GM23338 (cell line): ENCODE data around the gene POFUT2. TPM values are rescaled to one million over a fixed set of nuclear protein-coding genes. Genes with fewer than 3 reads are reported as not detected.

Experiments used
- ATAC-seq: fragments of 200-7000 bp; cut with Tn5 transposase; 3 replicates; pipeline ENCODE4 v1.9.1; 2020
- DNase-seq: peaks from one replicate; pipeline ENCODE4 v3.0.0-alpha.2; 2015; ENCODE audit warnings: low spot score
- H2AFZ ChIP-seq: fragments of 200-600 bp; sonication (generic); 2 replicates; pipeline ENCODE4 v1.8.0; 2016; ENCODE audit warnings: antibody characterized with exemption, mild to moderate bottlenecking, moderate library complexity
- H3F3A ChIP-seq: fragments of 200-600 bp; sonication (generic); replicated peaks from 2 replicates; pipeline ENCODE4 v1.8.0; 2017; ENCODE audit warnings: antibody characterized with exemption, mixed run types, low read depth
- H3K27ac ChIP-seq: fragments of 200-600 bp; sonication (generic); 2 replicates; pipeline ENCODE4 v1.6.1; 2016; ENCODE audit warnings: low read depth
- H3K27me3 ChIP-seq: fragments of 200-600 bp; sonication (generic); 2 replicates; pipeline ENCODE4 v1.8.0; 2016; ENCODE audit warnings: mild to moderate bottlenecking, mixed run types, moderate library complexity; ENCODE audit not compliant: insufficient read depth
- H3K36me3 ChIP-seq: fragments of 200-600 bp; sonication (generic); 2 replicates; pipeline ENCODE4 v1.8.0; 2016; ENCODE audit warnings: mild to moderate bottlenecking; ENCODE audit not compliant: insufficient read depth
- H3K4me1 ChIP-seq: fragments of 200-600 bp; sonication (generic); 2 replicates; pipeline ENCODE4 v1.8.0; 2016; ENCODE audit warnings: mild to moderate bottlenecking, moderate library complexity; ENCODE audit not compliant: insufficient read depth
- H3K4me2 ChIP-seq: fragments of 200-600 bp; sonication (generic); 2 replicates; pipeline ENCODE4 v1.7.1; 2017; ENCODE audit warnings: mixed run types
- H3K4me3 ChIP-seq: fragments of 200-600 bp; sonication (generic); 2 replicates; pipeline ENCODE4 v1.6.1; 2016; ENCODE audit warnings: mixed run types
- H3K79me2 ChIP-seq: fragments of 200-600 bp; sonication (generic); replicated peaks from 2 replicates; pipeline ENCODE4 v1.8.0; 2017; ENCODE audit warnings: mild to moderate bottlenecking; ENCODE audit not compliant: insufficient read depth
- H3K9me2 ChIP-seq: fragments of 200-600 bp; sonication (generic); 2 replicates; pipeline ENCODE4 v1.8.0; 2017; ENCODE audit not compliant: insufficient read depth
- H4K20me1 ChIP-seq: fragments of 200-600 bp; sonication (generic); replicated peaks from 2 replicates; pipeline ENCODE4 v1.8.0; 2017; ENCODE audit warnings: mild to moderate bottlenecking; ENCODE audit not compliant: insufficient read depth
- H3K27ac Mint-ChIP-seq: 2 replicates; pipeline ENCODE4 v1.8.0; 2020; ENCODE audit warnings: inconsistent platforms, mild to moderate bottlenecking, moderate library complexity, mixed read lengths
- H3K27me3 Mint-ChIP-seq: 3 replicates; pipeline ENCODE4 v1.8.0; 2022; ENCODE audit warnings: low read depth, mild to moderate bottlenecking, moderate library complexity, mixed read lengths, inconsistent platforms; ENCODE audit not compliant: insufficient read depth, poor library complexity
- H3K36me3 Mint-ChIP-seq: 3 replicates; pipeline ENCODE4 v1.8.0; 2021; ENCODE audit warnings: low read depth, mild to moderate bottlenecking, inconsistent platforms, moderate library complexity, mixed read lengths
- H3K4me1 Mint-ChIP-seq: 3 replicates; pipeline ENCODE4 v1.8.0; 2020; ENCODE audit warnings: mild to moderate bottlenecking, inconsistent platforms, mixed read lengths
- H3K4me3 Mint-ChIP-seq: 3 replicates; pipeline ENCODE4 v1.8.0; 2021; ENCODE audit warnings: moderate library complexity, mild to moderate bottlenecking, inconsistent platforms, mixed read lengths
- H3K9me3 Mint-ChIP-seq: 3 replicates; pipeline ENCODE4 v1.8.0; 2020; ENCODE audit warnings: moderate library complexity, mild to moderate bottlenecking, inconsistent platforms, mixed read lengths
- ETS1 ChIP-seq: IDR thresholded peaks from 2 replicates; pipeline ENCODE4 v1.6.1; 2016; ENCODE audit warnings: antibody characterized with exemption
- EZH2 ChIP-seq: fragments of 200-600 bp; sonication (generic); IDR thresholded peaks from one replicate; pipeline ENCODE4 v1.8.0; 2017; ENCODE audit warnings: antibody characterized with exemption, mild to moderate bottlenecking, low read depth; ENCODE audit not compliant: unreplicated experiment
- EZH2phosphoT487 ChIP-seq: fragments of 200-600 bp; sonication (generic); IDR thresholded peaks from one replicate; pipeline ENCODE4 v1.8.1; 2018; ENCODE audit warnings: antibody characterized with exemption; ENCODE audit not compliant: unreplicated experiment
- JUNB ChIP-seq: IDR thresholded peaks from one replicate; pipeline ENCODE4 v1.6.1; 2016; ENCODE audit warnings: antibody characterized with exemption; ENCODE audit not compliant: unreplicated experiment
- STAT1 ChIP-seq: IDR thresholded peaks from one replicate; pipeline ENCODE4 v1.6.1; 2016; ENCODE audit warnings: antibody characterized with exemption; ENCODE audit not compliant: unreplicated experiment
- ZNF114 ChIP-seq: fragments of 250-450 bp; sonication (Bioruptor Pico); IDR thresholded peaks from 2 replicates; pipeline ENCODE4 v1.5.0; 2020; ENCODE audit warnings: mild to moderate bottlenecking, moderate library complexity
- ZNF331 ChIP-seq: fragments of 250-450 bp; sonication (Bioruptor Pico); IDR thresholded peaks from 2 replicates; pipeline ENCODE4 v1.5.0; 2020; ENCODE audit warnings: low read depth, mild to moderate bottlenecking, moderate library complexity
- polyA plus RNA-seq: library from polyadenylated mRNA; unstranded; fragments of >200 nt; fragmentation: Nextera tagmentation; extraction: Ambion mirVana; gene quantifications from 2 replicates; pipeline ENCODE4 v1.2.1, GENCODE V29; 2016
- total RNA-seq: library from RNA; depleted of rRNA; stranded (reverse); fragments of >200 nt; shearing (Covaris generic); gene quantifications from 2 replicates; pipeline ENCODE4 v1.2.3, GENCODE V29; 2014
- TF ChIP-seq, protein P1 (sequence below), 2 experiments: fragments of 200-600 bp in 1 of 2; sonication (generic) in 1 of 2; conservative IDR thresholded peaks; 2 replicates each; pipeline versions ENCODE4 v1.5.1 to v1.6.1; 2016 to 2017; ENCODE audit warnings: antibody characterized with exemption in 2 of 2, low read depth in 2 of 2, mild to moderate bottlenecking in 2 of 2, moderate library complexity in 1 of 2
- TF ChIP-seq, protein P2 (sequence below): IDR thresholded peaks from one replicate; pipeline ENCODE4 v1.6.1; 2018; ENCODE audit warnings: antibody characterized with exemption; ENCODE audit not compliant: unreplicated experiment
- TF ChIP-seq, protein P3 (sequence below): fragments of 250-450 bp; sonication (Bioruptor Pico); IDR thresholded peaks from 2 replicates; pipeline ENCODE4 v1.5.0; 2020; ENCODE audit warnings: mild to moderate bottlenecking, moderate library complexity

POFUT2 gene
- total and polyA plus RNA-seq, 2 experiments from 2014 or later = 12.1 to 34.5 TPM

GRCh38 chr21:45225041-45225740, 62.5 kb downstream of the POFUT2 start:
- Histone ChIP-seq H4K20me1 (no peaks in the 10 kb centered on the region), H2AFZ (no peak overlapping the region), H3K4me2 (no peak overlapping the region), H3K9me2 (no peaks in the 10 kb centered on the region), H3K79me2 (no peaks in the 10 kb centered on the region), H3K4me3 (no peak overlapping the region), H3K27ac (no peak overlapping the region), H3K4me1 (no peaks in the 10 kb centered on the region), H3F3A (no peaks in the 10 kb centered on the region), H3K36me3 (no peaks in the 10 kb centered on the region), H3K27me3 (no peaks in the 10 kb centered on the region)
- Mint-ChIP-seq H3K4me1 (no peaks in the 10 kb centered on the region; the same call in 2 of the 3 replicates), H3K27me3 (peaks cover 3% of the 10 kb centered on the region), H3K36me3 (no peaks in the 10 kb centered on the region), H3K4me3 (no peak overlapping the region), H3K9me3 (no peaks in the 10 kb centered on the region), H3K27ac (no peak overlapping the region)
- DNase-seq (no peak), ATAC-seq (no peak)
- TF ChIP-seq EZH2phosphoT487 = no peak
- no peak for TF ChIP-seq JUNB
- TF ChIP-seq ZNF331 (CRISPR knock-in tag) = no peak
- no peak for TF ChIP-seq ETS1
- TF ChIP-seq, protein P1, sequence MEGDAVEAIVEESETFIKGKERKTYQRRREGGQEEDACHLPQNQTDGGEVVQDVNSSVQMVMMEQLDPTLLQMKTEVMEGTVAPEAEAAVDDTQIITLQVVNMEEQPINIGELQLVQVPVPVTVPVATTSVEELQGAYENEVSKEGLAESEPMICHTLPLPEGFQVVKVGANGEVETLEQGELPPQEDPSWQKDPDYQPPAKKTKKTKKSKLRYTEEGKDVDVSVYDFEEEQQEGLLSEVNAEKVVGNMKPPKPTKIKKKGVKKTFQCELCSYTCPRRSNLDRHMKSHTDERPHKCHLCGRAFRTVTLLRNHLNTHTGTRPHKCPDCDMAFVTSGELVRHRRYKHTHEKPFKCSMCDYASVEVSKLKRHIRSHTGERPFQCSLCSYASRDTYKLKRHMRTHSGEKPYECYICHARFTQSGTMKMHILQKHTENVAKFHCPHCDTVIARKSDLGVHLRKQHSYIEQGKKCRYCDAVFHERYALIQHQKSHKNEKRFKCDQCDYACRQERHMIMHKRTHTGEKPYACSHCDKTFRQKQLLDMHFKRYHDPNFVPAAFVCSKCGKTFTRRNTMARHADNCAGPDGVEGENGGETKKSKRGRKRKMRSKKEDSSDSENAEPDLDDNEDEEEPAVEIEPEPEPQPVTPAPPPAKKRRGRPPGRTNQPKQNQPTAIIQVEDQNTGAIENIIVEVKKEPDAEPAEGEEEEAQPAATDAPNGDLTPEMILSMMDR (conservative IDR thresholded peaks at IDR 0.05; ENCODE audit: low read depth in 2 of 2) = no peak
- no peak for TF ChIP-seq STAT1
- TF ChIP-seq, protein P2, sequence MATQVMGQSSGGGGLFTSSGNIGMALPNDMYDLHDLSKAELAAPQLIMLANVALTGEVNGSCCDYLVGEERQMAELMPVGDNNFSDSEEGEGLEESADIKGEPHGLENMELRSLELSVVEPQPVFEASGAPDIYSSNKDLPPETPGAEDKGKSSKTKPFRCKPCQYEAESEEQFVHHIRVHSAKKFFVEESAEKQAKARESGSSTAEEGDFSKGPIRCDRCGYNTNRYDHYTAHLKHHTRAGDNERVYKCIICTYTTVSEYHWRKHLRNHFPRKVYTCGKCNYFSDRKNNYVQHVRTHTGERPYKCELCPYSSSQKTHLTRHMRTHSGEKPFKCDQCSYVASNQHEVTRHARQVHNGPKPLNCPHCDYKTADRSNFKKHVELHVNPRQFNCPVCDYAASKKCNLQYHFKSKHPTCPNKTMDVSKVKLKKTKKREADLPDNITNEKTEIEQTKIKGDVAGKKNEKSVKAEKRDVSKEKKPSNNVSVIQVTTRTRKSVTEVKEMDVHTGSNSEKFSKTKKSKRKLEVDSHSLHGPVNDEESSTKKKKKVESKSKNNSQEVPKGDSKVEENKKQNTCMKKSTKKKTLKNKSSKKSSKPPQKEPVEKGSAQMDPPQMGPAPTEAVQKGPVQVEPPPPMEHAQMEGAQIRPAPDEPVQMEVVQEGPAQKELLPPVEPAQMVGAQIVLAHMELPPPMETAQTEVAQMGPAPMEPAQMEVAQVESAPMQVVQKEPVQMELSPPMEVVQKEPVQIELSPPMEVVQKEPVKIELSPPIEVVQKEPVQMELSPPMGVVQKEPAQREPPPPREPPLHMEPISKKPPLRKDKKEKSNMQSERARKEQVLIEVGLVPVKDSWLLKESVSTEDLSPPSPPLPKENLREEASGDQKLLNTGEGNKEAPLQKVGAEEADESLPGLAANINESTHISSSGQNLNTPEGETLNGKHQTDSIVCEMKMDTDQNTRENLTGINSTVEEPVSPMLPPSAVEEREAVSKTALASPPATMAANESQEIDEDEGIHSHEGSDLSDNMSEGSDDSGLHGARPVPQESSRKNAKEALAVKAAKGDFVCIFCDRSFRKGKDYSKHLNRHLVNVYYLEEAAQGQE = no peak
- no peak for TF ChIP-seq EZH2
- TF ChIP-seq ZNF114 = no peak
- TF ChIP-seq, protein P3, sequence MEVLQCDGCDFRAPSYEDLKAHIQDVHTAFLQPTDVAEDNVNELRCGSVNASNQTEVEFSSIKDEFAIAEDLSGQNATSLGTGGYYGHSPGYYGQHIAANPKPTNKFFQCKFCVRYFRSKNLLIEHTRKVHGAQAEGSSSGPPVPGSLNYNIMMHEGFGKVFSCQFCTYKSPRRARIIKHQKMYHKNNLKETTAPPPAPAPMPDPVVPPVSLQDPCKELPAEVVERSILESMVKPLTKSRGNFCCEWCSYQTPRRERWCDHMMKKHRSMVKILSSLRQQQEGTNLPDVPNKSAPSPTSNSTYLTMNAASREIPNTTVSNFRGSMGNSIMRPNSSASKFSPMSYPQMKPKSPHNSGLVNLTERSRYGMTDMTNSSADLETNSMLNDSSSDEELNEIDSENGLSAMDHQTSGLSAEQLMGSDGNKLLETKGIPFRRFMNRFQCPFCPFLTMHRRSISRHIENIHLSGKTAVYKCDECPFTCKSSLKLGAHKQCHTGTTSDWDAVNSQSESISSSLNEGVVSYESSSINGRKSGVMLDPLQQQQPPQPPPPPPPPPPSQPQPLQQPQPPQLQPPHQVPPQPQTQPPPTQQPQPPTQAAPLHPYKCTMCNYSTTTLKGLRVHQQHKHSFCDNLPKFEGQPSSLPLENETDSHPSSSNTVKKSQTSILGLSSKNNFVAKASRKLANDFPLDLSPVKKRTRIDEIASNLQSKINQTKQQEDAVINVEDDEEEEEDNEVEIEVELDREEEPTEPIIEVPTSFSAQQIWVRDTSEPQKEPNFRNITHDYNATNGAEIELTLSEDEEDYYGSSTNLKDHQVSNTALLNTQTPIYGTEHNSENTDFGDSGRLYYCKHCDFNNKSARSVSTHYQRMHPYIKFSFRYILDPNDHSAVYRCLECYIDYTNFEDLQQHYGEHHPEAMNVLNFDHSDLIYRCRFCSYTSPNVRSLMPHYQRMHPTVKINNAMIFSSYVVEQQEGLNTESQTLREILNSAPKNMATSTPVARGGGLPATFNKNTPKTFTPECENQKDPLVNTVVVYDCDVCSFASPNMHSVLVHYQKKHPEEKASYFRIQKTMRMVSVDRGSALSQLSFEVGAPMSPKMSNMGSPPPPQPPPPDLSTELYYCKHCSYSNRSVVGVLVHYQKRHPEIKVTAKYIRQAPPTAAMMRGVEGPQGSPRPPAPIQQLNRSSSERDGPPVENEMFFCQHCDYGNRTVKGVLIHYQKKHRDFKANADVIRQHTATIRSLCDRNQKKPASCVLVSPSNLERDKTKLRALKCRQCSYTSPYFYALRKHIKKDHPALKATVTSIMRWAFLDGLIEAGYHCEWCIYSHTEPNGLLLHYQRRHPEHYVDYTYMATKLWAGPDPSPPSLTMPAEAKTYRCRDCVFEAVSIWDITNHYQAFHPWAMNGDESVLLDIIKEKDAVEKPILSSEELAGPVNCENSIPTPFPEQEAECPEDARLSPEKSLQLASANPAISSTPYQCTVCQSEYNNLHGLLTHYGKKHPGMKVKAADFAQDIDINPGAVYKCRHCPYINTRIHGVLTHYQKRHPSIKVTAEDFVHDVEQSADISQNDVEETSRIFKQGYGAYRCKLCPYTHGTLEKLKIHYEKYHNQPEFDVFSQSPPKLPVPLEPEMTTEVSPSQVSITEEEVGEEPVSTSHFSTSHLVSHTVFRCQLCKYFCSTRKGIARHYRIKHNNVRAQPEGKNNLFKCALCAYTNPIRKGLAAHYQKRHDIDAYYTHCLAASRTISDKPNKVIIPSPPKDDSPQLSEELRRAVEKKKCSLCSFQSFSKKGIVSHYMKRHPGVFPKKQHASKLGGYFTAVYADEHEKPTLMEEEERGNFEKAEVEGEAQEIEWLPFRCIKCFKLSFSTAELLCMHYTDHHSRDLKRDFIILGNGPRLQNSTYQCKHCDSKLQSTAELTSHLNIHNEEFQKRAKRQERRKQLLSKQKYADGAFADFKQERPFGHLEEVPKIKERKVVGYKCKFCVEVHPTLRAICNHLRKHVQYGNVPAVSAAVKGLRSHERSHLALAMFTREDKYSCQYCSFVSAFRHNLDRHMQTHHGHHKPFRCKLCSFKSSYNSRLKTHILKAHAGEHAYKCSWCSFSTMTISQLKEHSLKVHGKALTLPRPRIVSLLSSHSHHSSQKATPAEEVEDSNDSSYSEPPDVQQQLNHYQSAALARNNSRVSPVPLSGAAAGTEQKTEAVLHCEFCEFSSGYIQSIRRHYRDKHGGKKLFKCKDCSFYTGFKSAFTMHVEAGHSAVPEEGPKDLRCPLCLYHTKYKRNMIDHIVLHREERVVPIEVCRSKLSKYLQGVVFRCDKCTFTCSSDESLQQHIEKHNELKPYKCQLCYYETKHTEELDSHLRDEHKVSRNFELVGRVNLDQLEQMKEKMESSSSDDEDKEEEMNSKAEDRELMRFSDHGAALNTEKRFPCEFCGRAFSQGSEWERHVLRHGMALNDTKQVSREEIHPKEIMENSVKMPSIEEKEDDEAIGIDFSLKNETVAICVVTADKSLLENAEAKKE (CRISPR knock-in tag) = no peak
